Testis (tissue), 2 donors: ENCODE results near the gene NRCAM.

Experiments
- POLR2A ChIP-seq: fragments of 450-650 bp; IDR thresholded peaks from one replicate; pipeline ENCODE4 v1.6.1; 2017; ENCODE audit warnings: antibody characterized with exemption, mild to moderate bottlenecking, moderate library complexity
- TF ChIP-seq, protein P1 (sequence below), 3 experiments: fragments of 450-650 bp in 2 of 3; fragments of 200-600 bp in 1 of 3; sonication (generic) in 1 of 3; IDR thresholded peaks; one replicate each; pipeline ENCODE4 v1.5.1; 2016 to 2019; ENCODE audit warnings: antibody characterized with exemption in 3 of 3, mild to moderate bottlenecking in 2 of 3, moderate library complexity in 1 of 3

DNA sequence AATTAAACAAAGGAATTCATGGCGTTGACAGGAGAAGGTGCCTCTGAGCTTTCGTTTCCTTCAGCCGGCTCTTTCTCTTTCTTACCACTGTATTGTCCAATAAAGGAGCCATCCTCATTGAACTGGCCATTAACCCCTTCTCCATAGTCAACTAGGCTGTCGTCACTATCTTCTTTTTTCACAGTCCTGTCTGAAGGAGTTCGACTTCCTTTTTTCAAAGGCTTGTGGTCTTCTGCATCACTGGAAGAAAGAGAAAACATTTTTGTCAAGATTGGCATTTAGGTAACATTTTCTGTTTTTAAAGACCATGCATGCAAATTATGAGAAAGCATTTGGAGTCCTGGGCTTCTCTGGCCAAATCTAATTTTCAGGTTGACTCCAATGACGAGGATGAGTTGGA, 306.3 kb downstream of the NRCAM start:
- TF ChIP-seq, protein P1, sequence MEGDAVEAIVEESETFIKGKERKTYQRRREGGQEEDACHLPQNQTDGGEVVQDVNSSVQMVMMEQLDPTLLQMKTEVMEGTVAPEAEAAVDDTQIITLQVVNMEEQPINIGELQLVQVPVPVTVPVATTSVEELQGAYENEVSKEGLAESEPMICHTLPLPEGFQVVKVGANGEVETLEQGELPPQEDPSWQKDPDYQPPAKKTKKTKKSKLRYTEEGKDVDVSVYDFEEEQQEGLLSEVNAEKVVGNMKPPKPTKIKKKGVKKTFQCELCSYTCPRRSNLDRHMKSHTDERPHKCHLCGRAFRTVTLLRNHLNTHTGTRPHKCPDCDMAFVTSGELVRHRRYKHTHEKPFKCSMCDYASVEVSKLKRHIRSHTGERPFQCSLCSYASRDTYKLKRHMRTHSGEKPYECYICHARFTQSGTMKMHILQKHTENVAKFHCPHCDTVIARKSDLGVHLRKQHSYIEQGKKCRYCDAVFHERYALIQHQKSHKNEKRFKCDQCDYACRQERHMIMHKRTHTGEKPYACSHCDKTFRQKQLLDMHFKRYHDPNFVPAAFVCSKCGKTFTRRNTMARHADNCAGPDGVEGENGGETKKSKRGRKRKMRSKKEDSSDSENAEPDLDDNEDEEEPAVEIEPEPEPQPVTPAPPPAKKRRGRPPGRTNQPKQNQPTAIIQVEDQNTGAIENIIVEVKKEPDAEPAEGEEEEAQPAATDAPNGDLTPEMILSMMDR (IDR thresholded peaks at IDR 0.05) = no peak
- no peak for TF ChIP-seq POLR2A
